ENCODE data around the gene GSG1.

- no peak for TF ChIP-seq CTCF (IDR thresholded peaks at IDR 0.05 in 2 of 3, conservative IDR thresholded peaks at IDR 0.05 in 1 of 3; ENCODE audit: borderline replicate concordance in 1 of 3, insufficient read depth in 1 of 3, low read depth in 2 of 3, low read length in 2 of 3)
- TF ChIP-seq POLR2AphosphoS5 (IDR thresholded peaks at IDR 0.05; ENCODE audit: low read depth, low read length): no peak
- TF ChIP-seq POLR2A (IDR thresholded peaks at IDR 0.05; ENCODE audit: borderline replicate concordance, extremely low read depth, insufficient read depth, insufficient read length): no peak
- TF ChIP-seq SIN3A (IDR thresholded peaks at IDR 0.05; ENCODE audit: low read depth): no peak
- TF ChIP-seq YY1 (IDR thresholded peaks at IDR 0.05; ENCODE audit: extremely low read depth, insufficient replicate concordance, low read depth, low read length): no peak
- no peak for TF ChIP-seq CEBPB (IDR thresholded peaks at IDR 0.05; ENCODE audit: low read depth)
- TF ChIP-seq RAD21 (IDR thresholded peaks at IDR 0.05; ENCODE audit: low read depth): no peak
- TF ChIP-seq EZH2 (IDR thresholded peaks at IDR 0.05): no peak
- no peak for TF ChIP-seq JUND (IDR thresholded peaks at IDR 0.05)
- TF ChIP-seq, protein P1, sequence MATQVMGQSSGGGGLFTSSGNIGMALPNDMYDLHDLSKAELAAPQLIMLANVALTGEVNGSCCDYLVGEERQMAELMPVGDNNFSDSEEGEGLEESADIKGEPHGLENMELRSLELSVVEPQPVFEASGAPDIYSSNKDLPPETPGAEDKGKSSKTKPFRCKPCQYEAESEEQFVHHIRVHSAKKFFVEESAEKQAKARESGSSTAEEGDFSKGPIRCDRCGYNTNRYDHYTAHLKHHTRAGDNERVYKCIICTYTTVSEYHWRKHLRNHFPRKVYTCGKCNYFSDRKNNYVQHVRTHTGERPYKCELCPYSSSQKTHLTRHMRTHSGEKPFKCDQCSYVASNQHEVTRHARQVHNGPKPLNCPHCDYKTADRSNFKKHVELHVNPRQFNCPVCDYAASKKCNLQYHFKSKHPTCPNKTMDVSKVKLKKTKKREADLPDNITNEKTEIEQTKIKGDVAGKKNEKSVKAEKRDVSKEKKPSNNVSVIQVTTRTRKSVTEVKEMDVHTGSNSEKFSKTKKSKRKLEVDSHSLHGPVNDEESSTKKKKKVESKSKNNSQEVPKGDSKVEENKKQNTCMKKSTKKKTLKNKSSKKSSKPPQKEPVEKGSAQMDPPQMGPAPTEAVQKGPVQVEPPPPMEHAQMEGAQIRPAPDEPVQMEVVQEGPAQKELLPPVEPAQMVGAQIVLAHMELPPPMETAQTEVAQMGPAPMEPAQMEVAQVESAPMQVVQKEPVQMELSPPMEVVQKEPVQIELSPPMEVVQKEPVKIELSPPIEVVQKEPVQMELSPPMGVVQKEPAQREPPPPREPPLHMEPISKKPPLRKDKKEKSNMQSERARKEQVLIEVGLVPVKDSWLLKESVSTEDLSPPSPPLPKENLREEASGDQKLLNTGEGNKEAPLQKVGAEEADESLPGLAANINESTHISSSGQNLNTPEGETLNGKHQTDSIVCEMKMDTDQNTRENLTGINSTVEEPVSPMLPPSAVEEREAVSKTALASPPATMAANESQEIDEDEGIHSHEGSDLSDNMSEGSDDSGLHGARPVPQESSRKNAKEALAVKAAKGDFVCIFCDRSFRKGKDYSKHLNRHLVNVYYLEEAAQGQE (IDR thresholded peaks at IDR 0.05; ENCODE audit: low read depth): no peak
- TF ChIP-seq EZH2phosphoT487 (IDR thresholded peaks at IDR 0.05; ENCODE audit: borderline replicate concordance): no peak
- TF ChIP-seq FOSL1 (IDR thresholded peaks at IDR 0.05; ENCODE audit: low read depth): no peak
- no peak for TF ChIP-seq SRF (IDR thresholded peaks at IDR 0.05; ENCODE audit: low read depth)
Measured at GRCh38 chr12:13106666-13107065, 3.2 kb upstream of the GSG1 start.
